GM10248 (cell line): Measurements from ENCODE around the gene EGR4.

Source experiments
- CTCF ChIA-PET: fragments of 300-600 bp; sonication (Branson Sonifier 250); formaldehyde crosslinking; extraction: SDS; loops from one replicate; lab custom pipeline; 2021; ENCODE audit warnings: antibody characterized with exemption; lab: Yijun Ruan, JAX
- POLR2A ChIA-PET: fragments of 350-650 bp; sonication (Branson Sonifier 250); formaldehyde crosslinking; extraction: SDS; loops from one replicate; lab custom pipeline; 2020; ENCODE audit warnings: antibody characterized with exemption; lab: Yijun Ruan, JAX
- DNase-seq: peaks from one replicate; pipeline ENCODE4 v3.0.0; 2012; ENCODE audit errors: extremely low spot score
- CTCF ChIP-seq: IDR thresholded peaks from 2 replicates; pipeline ENCODE4 v1.5.1; 2012; ENCODE audit warnings: mild to moderate bottlenecking, low read depth; ENCODE audit errors: extremely low read depth, missing control alignments, control extremely low read depth

The EGR4 gene

GRCh38 chr2:73292316-73292905 is 937 bp downstream of the EGR4 start:
- no peak for TF ChIP-seq CTCF
- no peak for DNase-seq
- ChIA-PET POLR2A (interaction anchor here (0.5 to 0.6 kb wide), 3 partner anchors 167 to 1872 kb away, joined by 3 to 8 read pairs (median 5); no protein-coding TSS in a partner anchor), CTCF (interaction anchor here (1.2 to 4.6 kb wide), 3 partner anchors 10 to 115 kb away, joined by 4 to 32 read pairs (median 17); no protein-coding TSS in a partner anchor)

- ChIA-PET CTCF (interaction anchor here (0.9 to 4.6 kb wide), 12 partner anchors 11 to 115 kb away, joined by 3 to 35 read pairs (median 14); no protein-coding TSS in a partner anchor), POLR2A (no interaction called here)
- TF ChIP-seq CTCF: no peak
- DNase-seq: no peak
These were observed 1.7 kb downstream of the EGR4 start for GRCh38 chr2:73291461-73292315.

GRCh38 chr2:73291093-73291460 is 2.3 kb downstream of the EGR4 start:
- DNase-seq: peak; percentile 74
- ChIA-PET CTCF (interaction anchor here (0.8 to 4.6 kb wide), 23 partner anchors 9 to 114 kb away, joined by 3 to 35 read pairs (median 9); partner anchors contain the start of genes ALMS1, CCT7 and PRADC1), POLR2A (no interaction called here)
- TF ChIP-seq CTCF: no peak

- POLR2A ChIA-PET: no interaction called here
These were observed 3.1 kb downstream of the EGR4 start for GRCh38 chr2:73290049-73290839.

DNA sequence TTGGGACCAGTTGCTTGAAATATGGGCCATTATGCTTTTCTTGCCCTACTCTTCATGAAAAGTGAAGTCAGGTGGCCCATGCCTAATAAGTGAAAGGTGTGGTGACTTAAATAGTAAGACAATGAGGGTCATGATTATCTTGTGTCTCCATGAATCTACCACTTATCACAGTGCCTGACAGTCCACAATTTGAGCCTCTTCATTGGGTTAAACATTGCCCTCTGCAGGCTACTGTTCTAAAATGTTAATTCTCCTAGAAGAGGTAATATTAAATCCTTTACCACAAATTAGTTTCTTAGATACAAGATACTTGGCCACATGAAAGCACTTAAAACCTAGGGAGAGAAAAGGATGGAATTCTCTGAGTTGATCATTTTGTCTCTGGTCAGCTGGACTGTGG is 4.0 kb downstream of the EGR4 start:
- CTCF ChIA-PET: interaction anchor here (1.0 to 4.6 kb wide), 20 partner anchors 9 to 426 kb away, joined by 3 to 35 read pairs (median 10); partner anchors contain the start of genes ALMS1, CCT7, PRADC1 and RAB11FIP5
- TF ChIP-seq CTCF: no peak
- POLR2A ChIA-PET: no interaction called here
- no peak for DNase-seq

More at GRCh38 chr2:73290049-73290839, 3.1 kb downstream of the EGR4 start:
- DNase-seq: peak; percentile 54
- CTCF ChIA-PET: interaction anchor here (0.6 to 4.6 kb wide), 31 partner anchors 10 to 298 kb away, joined by 3 to 35 read pairs (median 6); partner anchors contain the start of genes ALMS1, CCT7, PRADC1 and RAB11FIP5
- TF ChIP-seq CTCF: peak; percentile 85
